DOHH2 (cell line): ENCODE results near the gene ALG3.

ENCODE experiments used
- H3F3A ChIP-seq: fragments of 200-600 bp; sonication (generic), shearing (Covaris generic); 2 replicates; pipeline ENCODE4 v1.6.0; 2016; ENCODE audit warnings: antibody characterized with exemption, mild to moderate bottlenecking; ENCODE audit not compliant: control insufficient read depth, insufficient read depth
- H3K27ac ChIP-seq: fragments of 200-600 bp; sonication (generic); 2 replicates; pipeline ENCODE4 v1.5.1; 2014; ENCODE audit warnings: low read depth, mild to moderate bottlenecking, low read length, moderate library complexity
- H3K27me3 ChIP-seq: fragments of 200-600 bp; sonication (generic); 2 replicates; pipeline ENCODE4 v1.6.1; 2014; ENCODE audit warnings: mild to moderate bottlenecking, low read length, mixed read lengths; ENCODE audit not compliant: control insufficient read depth
- H3K36me3 ChIP-seq: fragments of 200-600 bp; sonication (generic); 2 replicates; pipeline ENCODE4 v1.6.1; 2014; ENCODE audit warnings: mild to moderate bottlenecking, low read length, moderate library complexity, mixed read lengths; ENCODE audit not compliant: control insufficient read depth
- H3K4me1 ChIP-seq: fragments of 200-600 bp; sonication (generic); 2 replicates; pipeline ENCODE4 v1.6.1; 2014; ENCODE audit warnings: mild to moderate bottlenecking, low read length, mixed read lengths; ENCODE audit not compliant: control insufficient read depth
- H3K4me2 ChIP-seq: fragments of 200-600 bp; sonication (generic); 2 replicates; pipeline ENCODE4 v1.6.0; 2014; ENCODE audit warnings: mild to moderate bottlenecking, low read length, moderate library complexity
- H3K4me3 ChIP-seq: fragments of 200-600 bp; sonication (generic); 2 replicates; pipeline ENCODE4 v1.5.1; 2014; ENCODE audit warnings: mild to moderate bottlenecking, low read length, mixed read lengths
- H3K79me2 ChIP-seq: fragments of 200-600 bp; sonication (generic); 2 replicates; pipeline ENCODE4 v1.6.1; 2014; ENCODE audit warnings: mild to moderate bottlenecking, low read length, mixed read lengths; ENCODE audit not compliant: control insufficient read depth
- H3K9me2 ChIP-seq: fragments of 200-600 bp; sonication (generic); replicated peaks from 2 replicates; pipeline ENCODE4 v1.6.1; 2014; ENCODE audit warnings: mild to moderate bottlenecking, low read length, mixed read lengths; ENCODE audit not compliant: control insufficient read depth
- H3K9me3 ChIP-seq: fragments of 200-600 bp; sonication (generic); 2 replicates; pipeline ENCODE4 v1.6.1; 2014; ENCODE audit warnings: antibody characterized with exemption, low read length, mixed read lengths; ENCODE audit not compliant: control insufficient read depth, insufficient read depth
- H4K20me1 ChIP-seq: fragments of 200-600 bp; sonication (generic); 2 replicates; pipeline ENCODE4 v1.6.0; 2014; ENCODE audit warnings: low read depth, mild to moderate bottlenecking, antibody characterized with exemption, low read length, moderate library complexity; ENCODE audit not compliant: control insufficient read depth, insufficient read depth
- CTCF ChIP-seq: fragments of 200-600 bp; sonication (generic); IDR thresholded peaks from one replicate; pipeline ENCODE4 v1.5.1; 2014; ENCODE audit warnings: antibody characterized with exemption, mild to moderate bottlenecking, low read depth, low read length; ENCODE audit not compliant: poor library complexity, severe bottlenecking
- EZH2phosphoT487 ChIP-seq: fragments of 200-600 bp; sonication (generic); IDR thresholded peaks from 2 replicates; pipeline ENCODE4 v1.6.1; 2017; ENCODE audit warnings: borderline replicate concordance, mild to moderate bottlenecking, antibody characterized with exemption, low read length, moderate library complexity, mixed read lengths

ALG3 gene

GRCh38 chr3:184237211-184237610 lies 11.6 kb downstream of the ALG3 start:
- no peaks in the 10 kb centered on the region for H3K9me3 ChIP-seq
- no peak overlapping the region for H3K4me2 ChIP-seq
- TF ChIP-seq CTCF (no peak), EZH2phosphoT487 (no peak)
- H3K9me2 ChIP-seq: no peaks in the 10 kb centered on the region
- H3K36me3 ChIP-seq: peaks cover 3% of the 10 kb centered on the region
- no peak overlapping the region for H3K27ac ChIP-seq
- 0 out of 2 replicates have a peak, but pooled peaks cover 2% of the 10 kb centered on the region for H3F3A ChIP-seq
- peaks cover 9% of the 10 kb centered on the region for H3K4me1 ChIP-seq
- peaks cover 5% of the 10 kb centered on the region for H3K27me3 ChIP-seq
- no peaks in the 10 kb centered on the region for H3K79me2 ChIP-seq
- no peaks in the 10 kb centered on the region for H4K20me1 ChIP-seq
- no peak overlapping the region for H3K4me3 ChIP-seq

GRCh38 chr3:184236636-184237035 lies 12.1 kb downstream of the ALG3 start:
- TF ChIP-seq CTCF (no peak), EZH2phosphoT487 (no peak)
- Histone ChIP-seq H4K20me1 (no peaks in the 10 kb centered on the region), H3K4me1 (peaks cover 14% of the 10 kb centered on the region), H3K4me3 (no peak overlapping the region), H3F3A (0 out of 2 replicates have a peak, but pooled peaks cover 4% of the 10 kb centered on the region), H3K9me3 (no peaks in the 10 kb centered on the region), H3K36me3 (no peaks in the 10 kb centered on the region), H3K79me2 (no peaks in the 10 kb centered on the region), H3K27me3 (peaks cover 11% of the 10 kb centered on the region), H3K4me2 (no peak overlapping the region), H3K27ac (no peak overlapping the region), H3K9me2 (no peaks in the 10 kb centered on the region)

GRCh38 chr3:184236033-184236410 lies 12.7 kb downstream of the ALG3 start:
- Histone ChIP-seq H3K27me3 (peaks cover 17% of the 10 kb centered on the region), H3K27ac (no peak overlapping the region)

More at GRCh38 chr3:184236033-184236410, 12.7 kb downstream of the ALG3 start:
- H3K36me3 ChIP-seq: no peaks in the 10 kb centered on the region
- no peaks in the 10 kb centered on the region for H3K9me3 ChIP-seq
- H3K4me2 ChIP-seq: no peak overlapping the region
- no peaks in the 10 kb centered on the region for H3K9me2 ChIP-seq
- TF ChIP-seq CTCF (no peak), EZH2phosphoT487 (no peak)
- H3K4me3 ChIP-seq: no peak overlapping the region
- H3F3A ChIP-seq: 0 out of 2 replicates have a peak, but pooled peaks cover 5% of the 10 kb centered on the region
- no peaks in the 10 kb centered on the region for H3K79me2 ChIP-seq
- peaks cover 17% of the 10 kb centered on the region for H3K4me1 ChIP-seq
- H4K20me1 ChIP-seq: no peaks in the 10 kb centered on the region
